Adrenal gland (tissue), 5 donors: Measurements from ENCODE around the gene CTNND2.

Experiments used
- POLR2A ChIP-seq, 2 donors: fragments of 450-650 bp; IDR thresholded peaks; one replicate each; pipeline ENCODE4 v1.6.1; 2017; ENCODE audit warnings: antibody characterized with exemption in 2 of 2, mild to moderate bottlenecking in 2 of 2, moderate library complexity in 1 of 2
- TF ChIP-seq, protein P1 (sequence below), 6 experiments: fragments of 450-650 bp in 4 of 6; fragments of 200-600 bp in 2 of 6; sonication (generic) in 1 of 6; IDR thresholded peaks; 1 replicate in 5 of 6; 2 replicates in 1 of 6; pipeline versions ENCODE4 v1.5.1 to v1.8.0; 2016 to 2021; ENCODE audit warnings: antibody characterized with exemption in 6 of 6, mild to moderate bottlenecking in 2 of 6, moderate library complexity in 1 of 6
- donor health status: DM: no; HTN: no; CAD: no.

DNA sequence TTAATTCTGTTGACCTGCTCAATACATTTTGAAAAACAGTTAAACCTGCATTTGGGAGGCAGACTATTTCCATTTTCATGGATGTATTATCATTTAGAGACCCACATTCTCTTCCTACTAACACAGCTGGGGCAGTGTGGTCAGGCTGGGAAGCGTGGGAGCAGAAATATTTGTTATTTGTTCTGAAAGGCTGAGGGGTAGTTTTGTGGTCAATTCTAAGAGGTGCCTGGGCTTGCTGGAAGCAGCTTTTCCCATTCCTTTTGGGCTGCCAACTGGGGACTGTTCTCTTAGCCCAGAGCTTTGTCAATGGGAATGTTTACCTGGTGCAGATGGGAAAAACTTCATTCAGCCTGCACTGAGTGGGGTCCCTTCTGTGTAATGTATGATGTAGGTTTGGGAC is 971.8 kb downstream of the CTNND2 start:
- TF ChIP-seq POLR2A (IDR thresholded peaks at IDR 0.05) = no peak
- TF ChIP-seq, protein P1, sequence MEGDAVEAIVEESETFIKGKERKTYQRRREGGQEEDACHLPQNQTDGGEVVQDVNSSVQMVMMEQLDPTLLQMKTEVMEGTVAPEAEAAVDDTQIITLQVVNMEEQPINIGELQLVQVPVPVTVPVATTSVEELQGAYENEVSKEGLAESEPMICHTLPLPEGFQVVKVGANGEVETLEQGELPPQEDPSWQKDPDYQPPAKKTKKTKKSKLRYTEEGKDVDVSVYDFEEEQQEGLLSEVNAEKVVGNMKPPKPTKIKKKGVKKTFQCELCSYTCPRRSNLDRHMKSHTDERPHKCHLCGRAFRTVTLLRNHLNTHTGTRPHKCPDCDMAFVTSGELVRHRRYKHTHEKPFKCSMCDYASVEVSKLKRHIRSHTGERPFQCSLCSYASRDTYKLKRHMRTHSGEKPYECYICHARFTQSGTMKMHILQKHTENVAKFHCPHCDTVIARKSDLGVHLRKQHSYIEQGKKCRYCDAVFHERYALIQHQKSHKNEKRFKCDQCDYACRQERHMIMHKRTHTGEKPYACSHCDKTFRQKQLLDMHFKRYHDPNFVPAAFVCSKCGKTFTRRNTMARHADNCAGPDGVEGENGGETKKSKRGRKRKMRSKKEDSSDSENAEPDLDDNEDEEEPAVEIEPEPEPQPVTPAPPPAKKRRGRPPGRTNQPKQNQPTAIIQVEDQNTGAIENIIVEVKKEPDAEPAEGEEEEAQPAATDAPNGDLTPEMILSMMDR (IDR thresholded peaks at IDR 0.05) = no peak
